HepG2 (cell line): Measurements from ENCODE around the gene SCYL1. TPM values are rescaled to one million over a fixed set of nuclear protein-coding genes. Genes with fewer than 3 reads are reported as not detected.

Experiments
- ARHGAP35 ChIP-seq: sonication (generic); formaldehyde crosslinking; IDR thresholded peaks from 2 replicates; pipeline ENCODE4 v1.9.0; 2022; ENCODE audit warnings: mild to moderate bottlenecking, inconsistent platforms, moderate library complexity, missing genetic modification reagents, borderline replicate concordance
- ATRX ChIP-seq: sonication (generic); formaldehyde crosslinking; IDR thresholded peaks from 2 replicates; pipeline ENCODE4 v1.4.0; 2020; ENCODE audit warnings: missing genetic modification reagents, borderline replicate concordance
- DDIT3 ChIP-seq: sonication (generic); formaldehyde crosslinking; IDR thresholded peaks from 2 replicates; pipeline ENCODE4 v1.4.0; 2020; ENCODE audit warnings: mild to moderate bottlenecking, missing genetic modification reagents
- DMAP1 ChIP-seq: IDR thresholded peaks from 2 replicates; pipeline ENCODE4 v1.6.1; 2016
- GABPB1 ChIP-seq: IDR thresholded peaks from 2 replicates; pipeline ENCODE4 v1.6.1; 2016; ENCODE audit warnings: mild to moderate bottlenecking, missing genetic modification reagents, moderate library complexity, missing compliant biosample characterization
- HOMEZ ChIP-seq: IDR thresholded peaks from 2 replicates; pipeline ENCODE4 v1.6.1; 2016; ENCODE audit warnings: low read depth
- NFAT5 ChIP-seq: sonication (generic); formaldehyde crosslinking; IDR thresholded peaks from 2 replicates; pipeline ENCODE4 v1.4.0; 2020; ENCODE audit warnings: missing genetic modification reagents
- PHB2 ChIP-seq: fragments of 450-650 bp; IDR thresholded peaks from 2 replicates; pipeline ENCODE4 v1.6.1; 2018; ENCODE audit not compliant: partially characterized antibody
- PLRG1 ChIP-seq: fragments of 450-650 bp; conservative IDR thresholded peaks from 2 replicates; pipeline ENCODE4 v1.6.1; 2016
- POLR2G ChIP-seq: fragments of 200-400 bp; formaldehyde crosslinking; IDR thresholded peaks from 2 replicates; pipeline ENCODE4 v1.6.1; 2018; ENCODE audit warnings: mild to moderate bottlenecking, low read depth, low read length, moderate library complexity
- RNF2 ChIP-seq: fragments of 450-650 bp; conservative IDR thresholded peaks from 2 replicates; pipeline ENCODE4 v1.6.1; 2016; ENCODE audit warnings: low read depth
- RXRA ChIP-seq: sonication (generic); formaldehyde crosslinking; IDR thresholded peaks from 2 replicates; pipeline ENCODE4 v1.5.1; 2020; ENCODE audit warnings: missing genetic modification reagents
- ZKSCAN8 ChIP-seq: IDR thresholded peaks from 2 replicates; pipeline ENCODE4 v1.6.1; 2016; ENCODE audit warnings: borderline replicate concordance, missing genetic modification reagents, missing compliant biosample characterization
- ZMYM3 ChIP-seq: sonication (generic); formaldehyde crosslinking; IDR thresholded peaks from 2 replicates; pipeline ENCODE4 v1.5.1; 2020; ENCODE audit warnings: mild to moderate bottlenecking, missing genetic modification reagents
- ZNF12 ChIP-seq: sonication (generic); formaldehyde crosslinking; IDR thresholded peaks from 2 replicates; pipeline ENCODE4 v1.5.0; 2020; ENCODE audit warnings: missing genetic modification reagents
- ZNF432 ChIP-seq: sonication (generic); formaldehyde crosslinking; IDR thresholded peaks from 2 replicates; pipeline ENCODE4 v1.5.0; 2020; ENCODE audit warnings: missing genetic modification reagents, mild to moderate bottlenecking, borderline replicate concordance
- ZNF562 ChIP-seq: sonication (generic); formaldehyde crosslinking; IDR thresholded peaks from 2 replicates; pipeline ENCODE4 v1.8.0; 2022; ENCODE audit warnings: missing genetic modification reagents, borderline replicate concordance
- ZNF563 ChIP-seq: sonication (generic); formaldehyde crosslinking; IDR thresholded peaks from 2 replicates; pipeline ENCODE4 v1.8.0; 2022; ENCODE audit warnings: mild to moderate bottlenecking, moderate library complexity, missing genetic modification reagents
- ZNF775 ChIP-seq: sonication (generic); formaldehyde crosslinking; IDR thresholded peaks from 2 replicates; pipeline ENCODE4 v1.4.0; 2020; ENCODE audit warnings: missing genetic modification reagents, mild to moderate bottlenecking, moderate library complexity, borderline replicate concordance
- polyA plus RNA-seq, 8 experiments: library from polyadenylated mRNA; depleted of rRNA in 3 of 8; stranded (reverse) in 7 of 8; unstranded in 1 of 8; fragments of >200 nt; fragmentation: Illumina TruSeq in 4 of 8; extraction: Trizol in 4 of 8; gene quantifications; 2 replicates each; pipeline versions ENCODE4 v1.2.1 to v1.2.3, GENCODE V29; 2011 to 2016; ENCODE audit warnings: low read depth in 4 of 8, missing spikeins in 1 of 8, mixed read lengths in 1 of 8; ENCODE audit not compliant: insufficient read depth in 1 of 8
- total RNA-seq, 5 experiments: library from RNA; depleted of rRNA; stranded (reverse); fragments of >200 nt; fragmentation: Illumina TruSeq; extraction: Trizol; gene quantifications; 2 replicates each; pipeline ENCODE4 v1.2.3, GENCODE V29; 2016; ENCODE audit warnings: low read depth in 1 of 5
- TF ChIP-seq, protein P1 (sequence below), 2 experiments: sonication (generic) in 1 of 2; formaldehyde crosslinking in 1 of 2; IDR thresholded peaks; 2 replicates each; pipeline versions ENCODE4 v1.4.0 to v1.6.1; 2018 to 2020; ENCODE audit warnings: missing genetic modification reagents in 2 of 2, borderline replicate concordance in 1 of 2, low read depth in 1 of 2, mild to moderate bottlenecking in 1 of 2, missing biosample characterization in 1 of 2

The SCYL1 gene
- total and polyA plus RNA-seq, 2 of the 13 experiments (the other 11 are each of a cell fraction or from before 2014, with no cell fraction given), result 65.9 to 103 TPM

DNA sequence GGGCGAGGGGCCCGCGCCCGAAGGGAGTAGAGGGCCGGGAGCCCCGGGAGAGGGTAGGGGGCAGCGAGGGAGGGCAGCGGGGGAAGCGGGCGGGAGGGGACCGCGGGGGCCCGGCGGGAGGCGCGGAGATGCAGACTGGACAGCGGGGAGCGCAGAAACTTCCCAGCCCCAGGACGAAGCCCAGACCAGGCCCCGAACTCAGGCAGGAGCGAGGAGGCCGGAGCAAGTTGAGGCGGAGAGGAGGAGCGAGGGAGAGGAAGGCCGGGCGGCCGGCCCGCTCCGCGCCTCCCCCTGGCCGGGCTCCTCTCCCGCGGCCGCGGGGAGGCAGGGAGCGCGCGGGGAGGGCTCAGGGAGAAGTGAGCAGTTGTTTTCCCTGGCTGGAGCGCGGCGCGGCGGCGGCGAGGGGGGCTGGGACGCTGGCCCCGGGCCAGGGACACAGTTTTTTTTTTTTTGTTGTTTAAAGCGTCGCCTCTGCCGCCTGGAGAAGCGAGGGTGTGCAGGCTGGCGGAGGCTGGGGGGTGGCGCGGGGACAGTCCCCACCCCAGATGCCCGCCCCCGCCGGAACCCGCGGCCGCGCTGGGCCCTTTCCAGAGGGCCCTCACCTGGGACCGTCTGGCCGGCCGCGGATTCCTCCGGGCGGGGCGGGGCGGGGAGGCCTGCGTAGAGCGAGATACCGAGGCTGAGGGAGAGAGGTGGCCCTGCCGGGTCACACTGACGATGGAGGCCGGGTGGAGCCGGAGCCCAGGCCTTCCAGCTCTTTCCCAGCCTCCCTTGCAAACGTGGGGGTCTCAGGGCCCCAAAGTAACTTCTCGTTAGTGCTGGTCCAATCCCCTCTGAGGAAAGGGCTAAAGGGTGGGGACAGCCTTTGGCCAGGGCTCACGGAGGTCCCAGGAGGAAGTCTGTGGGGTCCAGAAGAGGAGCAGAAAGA is 33.4 kb downstream of the SCYL1 start, which contains the start of gene LTBP3 (continued):
- no peak for TF ChIP-seq RNF2
- TF ChIP-seq RXRA (CRISPR knock-in tag), result 0 out of 2 replicates have a peak, but pooled peaks have one; percentile 21
- TF ChIP-seq DDIT3 (CRISPR knock-in tag), result no peak
- TF ChIP-seq POLR2G, result peak; percentile 25; the same call in 1 of the 2 replicates
- no peak for TF ChIP-seq NFAT5 (CRISPR knock-in tag)
- no peak for TF ChIP-seq ZNF563 (CRISPR knock-in tag)
- no peak for TF ChIP-seq PLRG1
- no peak for TF ChIP-seq ZNF12 (CRISPR knock-in tag)
- TF ChIP-seq ZMYM3 (CRISPR knock-in tag), result no peak
- no peak for TF ChIP-seq ZNF775 (CRISPR knock-in tag)
- TF ChIP-seq GABPB1 (CRISPR knock-in tag), result peak; percentile 44; the same call in 1 of the 2 replicates
- TF ChIP-seq HOMEZ (CRISPR knock-in tag), result no peak
- TF ChIP-seq ZNF432 (CRISPR knock-in tag), result no peak
- no peak for TF ChIP-seq ARHGAP35 (CRISPR knock-in tag)
- no peak for TF ChIP-seq ATRX (CRISPR knock-in tag)
- TF ChIP-seq, protein P1, sequence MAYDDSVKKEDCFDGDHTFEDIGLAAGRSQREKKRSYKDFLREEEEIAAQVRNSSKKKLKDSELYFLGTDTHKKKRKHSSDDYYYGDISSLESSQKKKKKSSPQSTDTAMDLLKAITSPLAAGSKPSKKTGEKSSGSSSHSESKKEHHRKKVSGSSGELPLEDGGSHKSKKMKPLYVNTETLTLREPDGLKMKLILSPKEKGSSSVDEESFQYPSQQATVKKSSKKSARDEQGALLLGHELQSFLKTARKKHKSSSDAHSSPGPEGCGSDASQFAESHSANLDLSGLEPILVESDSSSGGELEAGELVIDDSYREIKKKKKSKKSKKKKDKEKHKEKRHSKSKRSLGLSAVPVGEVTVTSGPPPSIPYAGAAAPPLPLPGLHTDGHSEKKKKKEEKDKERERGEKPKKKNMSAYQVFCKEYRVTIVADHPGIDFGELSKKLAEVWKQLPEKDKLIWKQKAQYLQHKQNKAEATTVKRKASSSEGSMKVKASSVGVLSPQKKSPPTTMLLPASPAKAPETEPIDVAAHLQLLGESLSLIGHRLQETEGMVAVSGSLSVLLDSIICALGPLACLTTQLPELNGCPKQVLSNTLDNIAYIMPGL (CRISPR knock-in tag; IDR thresholded peaks at IDR 0.05; ENCODE audit: borderline replicate concordance in 1 of 2, low read depth in 1 of 2), result 0 out of 4 replicates have a peak, but pooled peaks have one; percentile 4 to 12
- TF ChIP-seq DMAP1 (CRISPR knock-in tag), result no peak
- no peak for TF ChIP-seq PHB2
- no peak for TF ChIP-seq ZKSCAN8 (CRISPR knock-in tag)
- no peak for TF ChIP-seq ZNF562
